K562 (cell line): ENCODE measurements around the gene HCST. TPM values are rescaled to one million over a fixed set of nuclear protein-coding genes. Genes with fewer than 3 reads are reported as not detected.

Experiments used
- CXXC5 ChIP-seq: fragments of 250-450 bp; sonication (Bioruptor Pico); IDR thresholded peaks from 2 replicates; pipeline ENCODE4 v1.8.0; 2022; ENCODE audit warnings: inconsistent platforms, mild to moderate bottlenecking, moderate library complexity
- GTF2E2 ChIP-seq: fragments of 200-800 bp; sonication (Bioruptor generic); IDR thresholded peaks from 2 replicates; pipeline ENCODE4 v1.6.1; 2016; ENCODE audit warnings: missing genetic modification characterization, missing compliant biosample characterization
- MYC ChIP-seq, 2 experiments: fragments of 250-450 bp in 1 of 2; sonication (Bioruptor Pico) in 1 of 2; IDR thresholded peaks; 2 replicates each; pipeline versions ENCODE4 v1.5.1 to v1.6.1; 2012 to 2021; ENCODE audit warnings: low read depth in 2 of 2, borderline replicate concordance in 1 of 2, improper control_type of control experiment in 1 of 2, low read length in 1 of 2, mild to moderate bottlenecking in 1 of 2, moderate library complexity in 1 of 2
- POLR3A ChIP-seq: IDR thresholded peaks from 2 replicates; pipeline ENCODE4 v1.6.1; 2011; ENCODE audit warnings: borderline replicate concordance, mild to moderate bottlenecking, moderate library complexity; ENCODE audit not compliant: insufficient read length, insufficient read depth; ENCODE audit errors: extremely low read depth
- RBM22 ChIP-seq: fragments of 200-400 bp; formaldehyde crosslinking; IDR thresholded peaks from 2 replicates; pipeline ENCODE4 v1.6.1; 2018; ENCODE audit warnings: low read length, low read depth; ENCODE audit not compliant: poor library complexity, severe bottlenecking
- SRSF7 ChIP-seq: fragments of 200-400 bp; formaldehyde crosslinking; optimal IDR thresholded peaks from 2 replicates; pipeline ENCODE3; 2017; ENCODE audit warnings: mild to moderate bottlenecking, low read depth, low read length
- polyA plus RNA-seq, 8 experiments: library from polyadenylated mRNA; depleted of rRNA in 4 of 8; stranded (reverse) in 5 of 8; unstranded in 3 of 8; fragments of >200 nt; fragmentation: Nextera tagmentation in 2 of 8; fragmentation: Illumina TruSeq in 1 of 8; extraction: Ambion mirVana in 2 of 8; extraction: Trizol in 1 of 8; gene quantifications; 2 replicates each; pipeline versions ENCODE4 v1.2.1 to v1.2.3, GENCODE V29; 2011 to 2014; ENCODE audit warnings: inconsistent platforms in 1 of 8, missing spikeins in 1 of 8
- total RNA-seq, 7 experiments: library from RNA; depleted of rRNA in 6 of 7; stranded (reverse); fragments of >200 nt in 6 of 7; fragmentation: Illumina TruSeq in 2 of 7; extraction: Trizol in 2 of 7; gene quantifications; 2 replicates each; pipeline versions ENCODE4 v1.2.1 to v1.2.3, GENCODE V29; 2011 to 2021; ENCODE audit warnings: low replicate concordance in 1 of 7
- TF ChIP-seq, protein P1 (sequence below): IDR thresholded peaks from 2 replicates; pipeline ENCODE4 v1.6.1; 2016; ENCODE audit warnings: missing genetic modification characterization, missing compliant biosample characterization
- TF ChIP-seq, protein P2 (sequence below), 2 experiments: fragments of 450-650 bp in 1 of 2; sonication (generic) in 1 of 2; formaldehyde crosslinking in 1 of 2; IDR thresholded peaks; 2 replicates each; pipeline versions ENCODE4 v1.7.1 to v1.9.0; 2016 to 2022; ENCODE audit warnings: inconsistent platforms in 1 of 2, mild to moderate bottlenecking in 1 of 2, missing genetic modification reagents in 1 of 2
- TF ChIP-seq, protein P3 (sequence below), 2 experiments: fragments of 450-650 bp in 1 of 2; sonication (generic) in 1 of 2; formaldehyde crosslinking in 1 of 2; IDR thresholded peaks in 1 of 2; conservative IDR thresholded peaks in 1 of 2; 2 replicates each; pipeline versions ENCODE4 v1.6.1 to v1.8.1; 2016 to 2023; ENCODE audit warnings: mild to moderate bottlenecking in 2 of 2, moderate library complexity in 2 of 2, inconsistent platforms in 1 of 2, missing genetic modification reagents in 1 of 2
- TF ChIP-seq, protein P4 (sequence below), 3 experiments: IDR thresholded peaks in 2 of 3; conservative IDR thresholded peaks in 1 of 3; 2 replicates each; pipeline ENCODE4 v1.5.1; 2011 to 2012; ENCODE audit warnings: low read length in 3 of 3, mild to moderate bottlenecking in 3 of 3, control low read depth in 2 of 3, improper control_type of control experiment in 1 of 3, inconsistent platforms in 1 of 3, low read depth in 1 of 3, mixed read lengths in 1 of 3, moderate library complexity in 1 of 3; ENCODE audit not compliant: insufficient read depth in 2 of 3

HCST gene
- total and polyA plus RNA-seq, 9 of the 15 experiments (the other 6 are each of a cell fraction or from before 2014, with no cell fraction given) = 0.29 to 1.9 (median 0.95) TPM; not detected in 2

DNA sequence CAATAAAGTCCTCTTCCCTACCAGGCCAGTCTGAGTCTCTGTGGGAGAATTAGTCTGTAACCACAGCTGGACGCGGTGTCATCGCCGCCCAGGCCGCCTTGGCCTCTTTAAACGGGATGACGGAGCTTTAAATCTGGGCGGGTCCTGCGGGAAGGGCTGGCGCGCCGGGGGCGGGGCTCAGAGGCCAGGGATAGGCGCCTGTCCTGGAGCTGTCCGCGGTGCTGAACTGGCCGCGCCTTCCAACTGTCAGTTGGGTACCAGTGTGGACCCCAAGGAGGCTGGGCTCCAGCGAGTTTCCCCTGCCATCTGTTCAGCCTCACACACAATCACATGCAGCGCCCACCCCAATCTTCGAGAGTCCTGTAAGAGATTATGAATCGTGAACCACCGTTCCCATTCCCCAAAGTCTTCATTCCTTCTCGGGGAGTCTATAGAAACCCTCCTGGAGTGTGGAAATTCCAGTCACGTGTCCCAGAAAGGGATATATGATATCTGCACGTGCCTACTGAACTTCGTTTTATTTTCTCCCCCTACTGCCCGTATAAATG is 22.5 kb upstream of the HCST start (continued):
- peak; percentile 54; the same call in 1 of the 2 replicates for TF ChIP-seq MYC (IDR thresholded peaks at IDR 0.05; ENCODE audit: low read depth, low read length)
- TF ChIP-seq MYC (CRISPR knock-in tag; IDR thresholded peaks at IDR 0.05; ENCODE audit: borderline replicate concordance, low read depth) = no peak
- TF ChIP-seq, protein P1, sequence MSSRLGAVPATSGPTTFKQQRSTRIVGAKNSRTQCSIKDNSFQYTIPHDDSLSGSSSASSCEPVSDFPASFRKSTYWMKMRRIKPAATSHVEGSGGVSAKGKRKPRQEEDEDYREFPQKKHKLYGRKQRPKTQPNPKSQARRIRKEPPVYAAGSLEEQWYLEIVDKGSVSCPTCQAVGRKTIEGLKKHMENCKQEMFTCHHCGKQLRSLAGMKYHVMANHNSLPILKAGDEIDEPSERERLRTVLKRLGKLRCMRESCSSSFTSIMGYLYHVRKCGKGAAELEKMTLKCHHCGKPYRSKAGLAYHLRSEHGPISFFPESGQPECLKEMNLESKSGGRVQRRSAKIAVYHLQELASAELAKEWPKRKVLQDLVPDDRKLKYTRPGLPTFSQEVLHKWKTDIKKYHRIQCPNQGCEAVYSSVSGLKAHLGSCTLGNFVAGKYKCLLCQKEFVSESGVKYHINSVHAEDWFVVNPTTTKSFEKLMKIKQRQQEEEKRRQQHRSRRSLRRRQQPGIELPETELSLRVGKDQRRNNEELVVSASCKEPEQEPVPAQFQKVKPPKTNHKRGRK (tag) = no peak
- no peak for TF ChIP-seq RBM22
- TF ChIP-seq SRSF7 = no peak
- peak; percentile 84 for TF ChIP-seq CXXC5 (CRISPR knock-in tag)
- TF ChIP-seq, protein P2, sequence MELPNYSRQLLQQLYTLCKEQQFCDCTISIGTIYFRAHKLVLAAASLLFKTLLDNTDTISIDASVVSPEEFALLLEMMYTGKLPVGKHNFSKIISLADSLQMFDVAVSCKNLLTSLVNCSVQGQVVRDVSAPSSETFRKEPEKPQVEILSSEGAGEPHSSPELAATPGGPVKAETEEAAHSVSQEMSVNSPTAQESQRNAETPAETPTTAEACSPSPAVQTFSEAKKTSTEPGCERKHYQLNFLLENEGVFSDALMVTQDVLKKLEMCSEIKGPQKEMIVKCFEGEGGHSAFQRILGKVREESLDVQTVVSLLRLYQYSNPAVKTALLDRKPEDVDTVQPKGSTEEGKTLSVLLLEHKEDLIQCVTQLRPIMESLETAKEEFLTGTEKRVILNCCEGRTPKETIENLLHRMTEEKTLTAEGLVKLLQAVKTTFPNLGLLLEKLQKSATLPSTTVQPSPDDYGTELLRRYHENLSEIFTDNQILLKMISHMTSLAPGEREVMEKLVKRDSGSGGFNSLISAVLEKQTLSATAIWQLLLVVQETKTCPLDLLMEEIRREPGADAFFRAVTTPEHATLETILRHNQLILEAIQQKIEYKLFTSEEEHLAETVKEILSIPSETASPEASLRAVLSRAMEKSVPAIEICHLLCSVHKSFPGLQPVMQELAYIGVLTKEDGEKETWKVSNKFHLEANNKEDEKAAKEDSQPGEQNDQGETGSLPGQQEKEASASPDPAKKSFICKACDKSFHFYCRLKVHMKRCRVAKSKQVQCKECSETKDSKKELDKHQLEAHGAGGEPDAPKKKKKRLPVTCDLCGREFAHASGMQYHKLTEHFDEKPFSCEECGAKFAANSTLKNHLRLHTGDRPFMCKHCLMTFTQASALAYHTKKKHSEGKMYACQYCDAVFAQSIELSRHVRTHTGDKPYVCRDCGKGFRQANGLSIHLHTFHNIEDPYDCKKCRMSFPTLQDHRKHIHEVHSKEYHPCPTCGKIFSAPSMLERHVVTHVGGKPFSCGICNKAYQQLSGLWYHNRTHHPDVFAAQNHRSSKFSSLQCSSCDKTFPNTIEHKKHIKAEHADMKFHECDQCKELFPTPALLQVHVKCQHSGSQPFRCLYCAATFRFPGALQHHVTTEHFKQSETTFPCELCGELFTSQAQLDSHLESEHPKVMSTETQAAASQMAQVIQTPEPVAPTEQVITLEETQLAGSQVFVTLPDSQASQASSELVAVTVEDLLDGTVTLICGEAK (IDR thresholded peaks at IDR 0.05) = peak; percentile 60
- TF ChIP-seq, protein P2 (CRISPR knock-in tag; IDR thresholded peaks at IDR 0.05) = 0 out of 2 replicates have a peak, but pooled peaks have one; percentile 31
- TF ChIP-seq, protein P3, sequence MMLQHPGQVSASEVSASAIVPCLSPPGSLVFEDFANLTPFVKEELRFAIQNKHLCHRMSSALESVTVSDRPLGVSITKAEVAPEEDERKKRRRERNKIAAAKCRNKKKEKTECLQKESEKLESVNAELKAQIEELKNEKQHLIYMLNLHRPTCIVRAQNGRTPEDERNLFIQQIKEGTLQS (IDR thresholded peaks at IDR 0.05) = peak; percentile 43; the same call in 1 of the 2 replicates
- TF ChIP-seq, protein P3 (CRISPR knock-in tag; conservative IDR thresholded peaks at IDR 0.05) = peak; percentile 67; the same call in 1 of the 2 replicates
- no peak for TF ChIP-seq GTF2E2 (tag)
- TF ChIP-seq POLR3A = no peak
- TF ChIP-seq, protein P4, sequence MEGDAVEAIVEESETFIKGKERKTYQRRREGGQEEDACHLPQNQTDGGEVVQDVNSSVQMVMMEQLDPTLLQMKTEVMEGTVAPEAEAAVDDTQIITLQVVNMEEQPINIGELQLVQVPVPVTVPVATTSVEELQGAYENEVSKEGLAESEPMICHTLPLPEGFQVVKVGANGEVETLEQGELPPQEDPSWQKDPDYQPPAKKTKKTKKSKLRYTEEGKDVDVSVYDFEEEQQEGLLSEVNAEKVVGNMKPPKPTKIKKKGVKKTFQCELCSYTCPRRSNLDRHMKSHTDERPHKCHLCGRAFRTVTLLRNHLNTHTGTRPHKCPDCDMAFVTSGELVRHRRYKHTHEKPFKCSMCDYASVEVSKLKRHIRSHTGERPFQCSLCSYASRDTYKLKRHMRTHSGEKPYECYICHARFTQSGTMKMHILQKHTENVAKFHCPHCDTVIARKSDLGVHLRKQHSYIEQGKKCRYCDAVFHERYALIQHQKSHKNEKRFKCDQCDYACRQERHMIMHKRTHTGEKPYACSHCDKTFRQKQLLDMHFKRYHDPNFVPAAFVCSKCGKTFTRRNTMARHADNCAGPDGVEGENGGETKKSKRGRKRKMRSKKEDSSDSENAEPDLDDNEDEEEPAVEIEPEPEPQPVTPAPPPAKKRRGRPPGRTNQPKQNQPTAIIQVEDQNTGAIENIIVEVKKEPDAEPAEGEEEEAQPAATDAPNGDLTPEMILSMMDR (IDR thresholded peaks at IDR 0.05 in 2 of 3, conservative IDR thresholded peaks at IDR 0.05 in 1 of 3; ENCODE audit: insufficient read depth in 2 of 3, low read depth in 1 of 3, low read length in 3 of 3) = no peak
